ENCODE results near the gene FAF1.

- TF ChIP-seq CTCF (conservative IDR thresholded peaks at IDR 0.05; ENCODE audit: low read length) (no peak), EZH2phosphoT487 (IDR thresholded peaks at IDR 0.05; ENCODE audit: borderline replicate concordance, low read depth, low read length) (no peak)
Observed at GRCh38 chr1:50458507-50458906, 501.6 kb downstream of the FAF1 start.

Measured in OCI-LY7 (cell line).